SK-N-SH (cell line): ENCODE measurements around the gene GRM5. TPM values are rescaled to one million over a fixed set of nuclear protein-coding genes. Genes with fewer than 3 reads are reported as not detected.

Experiments
- CTCF ChIA-PET: fragments of 300-600, 350-600 bp; formaldehyde crosslinking; extraction: SDS; loops from one replicate; lab custom pipeline; 2021; lab: Yijun Ruan, JAX
- POLR2A ChIA-PET: fragments of 350-600 bp; sonication (Branson Sonifier 250); formaldehyde crosslinking; extraction: SDS; loops from one replicate; lab custom pipeline; 2020; ENCODE audit warnings: antibody characterized with exemption, inconsistent platforms; lab: Yijun Ruan, JAX
- DNase-seq: peaks from one replicate; pipeline ENCODE4 v3.0.0; 2012
- H2AFZ ChIP-seq: fragments of 200-600 bp; sonication (generic); 2 replicates; pipeline ENCODE4 v1.8.1; 2016; ENCODE audit warnings: antibody characterized with exemption, mild to moderate bottlenecking, low read depth
- H3F3A ChIP-seq: fragments of 200-600 bp; sonication (generic); replicated peaks from 2 replicates; pipeline ENCODE3; 2016; ENCODE audit warnings: antibody characterized with exemption, mild to moderate bottlenecking; ENCODE audit not compliant: insufficient read depth
- H3K27ac ChIP-seq, 2 experiments: fragments of 200-500 bp in 1 of 2; fragments of 200-600 bp in 1 of 2; sonication (Bioruptor generic) in 1 of 2; sonication (generic), shearing (Covaris generic) in 1 of 2; 2 replicates each; pipeline versions ENCODE4 v1.5.1 to v1.6.1; 2014 to 2016; ENCODE audit warnings: low read depth in 2 of 2, inconsistent platforms in 1 of 2, low read length in 1 of 2, mild to moderate bottlenecking in 1 of 2, mixed read lengths in 1 of 2
- H3K27me3 ChIP-seq: fragments of 200-600 bp; sonication (generic), shearing (Covaris generic); 2 replicates; pipeline ENCODE4 v1.6.1; 2016; ENCODE audit warnings: mixed run types; ENCODE audit not compliant: insufficient read depth
- H3K36me3 ChIP-seq, 2 experiments: fragments of 200-500 bp in 1 of 2; fragments of 200-600 bp in 1 of 2; sonication (Bioruptor generic) in 1 of 2; sonication (generic) in 1 of 2; replicated peaks in 1 of 2; 2 replicates each; pipeline versions ENCODE3 to v1.5.1; 2014 to 2016; ENCODE audit warnings: low read length in 1 of 2, mild to moderate bottlenecking in 1 of 2; ENCODE audit not compliant: insufficient read depth in 2 of 2, control insufficient read depth in 1 of 2
- H3K4me1 ChIP-seq, 2 experiments: fragments of 200-500 bp in 1 of 2; fragments of 200-600 bp in 1 of 2; sonication (Bioruptor generic) in 1 of 2; sonication (generic), shearing (Covaris generic) in 1 of 2; 2 replicates each; pipeline versions ENCODE4 v1.5.1 to v1.6.1; 2014 to 2016; ENCODE audit warnings: low read depth in 1 of 2, low read length in 1 of 2, mixed run types in 1 of 2; ENCODE audit not compliant: insufficient read depth in 2 of 2, control insufficient read depth in 1 of 2
- H3K4me2 ChIP-seq: fragments of 200-600 bp; sonication (generic), shearing (Covaris generic); 2 replicates; pipeline ENCODE4 v1.6.1; 2017; ENCODE audit warnings: mixed run types
- H3K4me3 ChIP-seq, 2 experiments: fragments of 200-500 bp in 1 of 2; fragments of 200-600 bp in 1 of 2; sonication (Bioruptor generic) in 1 of 2; sonication (generic), shearing (Covaris generic) in 1 of 2; 2 replicates each; pipeline versions ENCODE4 v1.5.1 to v1.8.1; 2014 to 2016; ENCODE audit warnings: low read depth in 2 of 2, inconsistent platforms in 1 of 2, low read length in 1 of 2, mild to moderate bottlenecking in 1 of 2, mixed read lengths in 1 of 2, moderate library complexity in 1 of 2
- H3K79me2 ChIP-seq: fragments of 200-600 bp; sonication (generic); 2 replicates; pipeline ENCODE4 v1.8.1; 2017; ENCODE audit warnings: mild to moderate bottlenecking; ENCODE audit not compliant: insufficient read depth
- H3K9ac ChIP-seq: fragments of 200-600 bp; sonication (generic); 2 replicates; pipeline ENCODE4 v1.6.1; 2017; ENCODE audit warnings: mixed run types
- H3K9me2 ChIP-seq: fragments of 200-600 bp; sonication (generic); 2 replicates; pipeline ENCODE4 v1.6.1; 2017; ENCODE audit warnings: mixed run types
- H3K9me3 ChIP-seq: fragments of 200-600 bp; sonication (generic); 2 replicates; pipeline ENCODE4 v1.6.1; 2017; ENCODE audit warnings: mixed run types, mild to moderate bottlenecking, moderate library complexity
- H4K20me1 ChIP-seq: fragments of 200-600 bp; sonication (generic); 2 replicates; pipeline ENCODE4 v1.6.1; 2017; ENCODE audit warnings: mild to moderate bottlenecking, mixed run types; ENCODE audit not compliant: insufficient read depth
- EP300 ChIP-seq, 2 experiments: IDR thresholded peaks; 2 replicates each; pipeline versions ENCODE4 v1.4.0 to v1.6.1; 2012; ENCODE audit warnings: borderline replicate concordance in 1 of 2, low read depth in 1 of 2, low read length in 1 of 2
- FOSL2 ChIP-seq: IDR thresholded peaks from 2 replicates; pipeline ENCODE4 v1.4.0; 2012; ENCODE audit warnings: low read depth, mild to moderate bottlenecking, moderate library complexity, borderline replicate concordance
- GABPA ChIP-seq: IDR thresholded peaks from 2 replicates; pipeline ENCODE4 v1.4.0; 2012; ENCODE audit warnings: low read depth, mild to moderate bottlenecking
- JUND ChIP-seq: IDR thresholded peaks from 2 replicates; pipeline ENCODE4 v1.4.0; 2012
- NFIC ChIP-seq: IDR thresholded peaks from 2 replicates; pipeline ENCODE4 v1.4.0; 2012; ENCODE audit warnings: borderline replicate concordance
- REST ChIP-seq: IDR thresholded peaks from 2 replicates; pipeline ENCODE4 v1.6.1; 2012; ENCODE audit warnings: mild to moderate bottlenecking, low read depth, low read length, moderate library complexity
- RXRA ChIP-seq: IDR thresholded peaks from 2 replicates; pipeline ENCODE4 v1.4.0; 2012; ENCODE audit warnings: low read depth, mild to moderate bottlenecking, borderline replicate concordance
- SIN3A ChIP-seq: IDR thresholded peaks from 2 replicates; pipeline ENCODE4 v1.6.1; 2012; ENCODE audit warnings: low read depth, mild to moderate bottlenecking, low read length, moderate library complexity, borderline replicate concordance
- SMC3 ChIP-seq: IDR thresholded peaks from 2 replicates; pipeline ENCODE4 v1.6.1; 2012; ENCODE audit warnings: low read depth, low read length, improper control_type of control experiment
- TAF1 ChIP-seq: IDR thresholded peaks from 2 replicates; pipeline ENCODE4 v1.6.1; 2012; ENCODE audit warnings: low read depth, mild to moderate bottlenecking, low read length, moderate library complexity, borderline replicate concordance
- TEAD4 ChIP-seq: IDR thresholded peaks from 2 replicates; pipeline ENCODE4 v1.4.0; 2012; ENCODE audit warnings: mild to moderate bottlenecking, borderline replicate concordance; ENCODE audit not compliant: insufficient read depth
- YY1 ChIP-seq: IDR thresholded peaks from 2 replicates; pipeline ENCODE4 v1.4.0; 2012; ENCODE audit warnings: low read depth, mild to moderate bottlenecking
- WGBS: methylation state at CpG from one replicate; pipeline ENCODE4 v1.1.6; 2017; ENCODE audit warnings: low lambda C conversion rate; 5-methylcytosine and 5-hydroxymethylcytosine counted together
- polyA plus RNA-seq, 3 experiments: library from polyadenylated mRNA; depleted of rRNA; stranded (reverse); fragments of >200 nt; gene quantifications; 2 replicates each; pipeline ENCODE4 v1.2.3, GENCODE V29; 2012
- TF ChIP-seq, protein P1 (sequence below): IDR thresholded peaks from 2 replicates; pipeline ENCODE4; 2012

Gene GRM5
- polyA plus RNA-seq, 1 of the 3 experiments (the other 2 are of a cell fraction): not detected

GRCh38 chr11:88533001-88533400, 532.8 kb downstream of the GRM5 start (continued):
- no peak for TF ChIP-seq REST
- TF ChIP-seq SMC3: no peak
- no peak for TF ChIP-seq RXRA
- no peak for TF ChIP-seq EP300 (IDR thresholded peaks at IDR 0.05; ENCODE audit: borderline replicate concordance in 1 of 2, low read depth in 1 of 2, low read length in 1 of 2)
- no peak for TF ChIP-seq TEAD4
- TF ChIP-seq GABPA: no peak
- no peak for TF ChIP-seq YY1
- no peak for TF ChIP-seq SIN3A
- TF ChIP-seq, protein P1, sequence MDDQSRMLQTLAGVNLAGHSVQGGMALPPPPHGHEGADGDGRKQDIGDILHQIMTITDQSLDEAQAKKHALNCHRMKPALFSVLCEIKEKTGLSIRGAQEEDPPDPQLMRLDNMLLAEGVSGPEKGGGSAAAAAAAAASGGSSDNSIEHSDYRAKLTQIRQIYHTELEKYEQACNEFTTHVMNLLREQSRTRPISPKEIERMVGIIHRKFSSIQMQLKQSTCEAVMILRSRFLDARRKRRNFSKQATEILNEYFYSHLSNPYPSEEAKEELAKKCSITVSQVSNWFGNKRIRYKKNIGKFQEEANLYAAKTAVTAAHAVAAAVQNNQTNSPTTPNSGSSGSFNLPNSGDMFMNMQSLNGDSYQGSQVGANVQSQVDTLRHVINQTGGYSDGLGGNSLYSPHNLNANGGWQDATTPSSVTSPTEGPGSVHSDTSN: no peak
- TF ChIP-seq, all 33 proteins: peak for 0

GRCh38 chr11:88531831-88532230, 534.0 kb downstream of the GRM5 start:
- no peak for DNase-seq
- H3F3A ChIP-seq: peaks cover 5% of the 10 kb centered on the region
- H3K9me2 ChIP-seq: no peaks in the 10 kb centered on the region
- no peaks in the 10 kb centered on the region for H3K9me3 ChIP-seq
- TF ChIP-seq TAF1 (no peak), JUND (no peak), RXRA (no peak), NFIC (no peak), FOSL2 (no peak)
- TF ChIP-seq, all 33 proteins: peak for 0
- no peaks in the 10 kb centered on the region for H3K36me3 ChIP-seq
- no peak overlapping the region for H2AFZ ChIP-seq
- WGBS: 60% methylated on average over 4 of the region's 4 CpGs
- peaks cover 0 to 18% of the 10 kb centered on the region in 2 experiments; a peak in 2 of 4 replicates for H3K4me1 ChIP-seq
- no peak overlapping the region for H3K27ac ChIP-seq
- no peaks in the 10 kb centered on the region for H4K20me1 ChIP-seq
- H3K79me2 ChIP-seq: no peaks in the 10 kb centered on the region
- ChIA-PET CTCF (no interaction called here), POLR2A (no interaction called here)
- H3K9ac ChIP-seq: no peak overlapping the region
- H3K4me2 ChIP-seq: no peak overlapping the region
- no peak overlapping the region for H3K4me3 ChIP-seq
- no peaks in the 10 kb centered on the region for H3K27me3 ChIP-seq
